BJ (cell line): ENCODE measurements around the gene SNX20. TPM values are rescaled to one million over a fixed set of nuclear protein-coding genes. Genes with fewer than 3 reads are reported as not detected.

ENCODE experiments used
- CTCF ChIA-PET: fragments of 350-600 bp; formaldehyde crosslinking; extraction: SDS; loops from one replicate; lab custom pipeline; 2021; ENCODE audit warnings: antibody characterized with exemption, inconsistent platforms; lab: Yijun Ruan, JAX
- POLR2A ChIA-PET: fragments of 300-600 bp; sonication (Branson Sonifier 250); formaldehyde crosslinking; extraction: SDS; loops from one replicate; lab custom pipeline; 2021; ENCODE audit warnings: antibody characterized with exemption; lab: Charles Lee
- DNase-seq: peaks from one replicate; pipeline ENCODE4 v3.0.0-alpha.2; 2011; ENCODE audit warnings: low read depth
- H3K27me3 ChIP-seq: 2 replicates; pipeline ENCODE4 v1.6.0; 2011; ENCODE audit warnings: low read length; ENCODE audit not compliant: control insufficient read depth, insufficient read depth
- H3K36me3 ChIP-seq: 2 replicates; pipeline ENCODE4 v1.5.1; 2011; ENCODE audit warnings: low read length; ENCODE audit not compliant: control insufficient read depth, insufficient read depth
- H3K4me3 ChIP-seq: 2 replicates; pipeline ENCODE4 v1.5.1; 2011; ENCODE audit warnings: low read depth, mild to moderate bottlenecking, control low read depth, low read length
- CTCF ChIP-seq: IDR thresholded peaks from 2 replicates; pipeline ENCODE4 v1.5.1; 2011; ENCODE audit warnings: low read depth, mild to moderate bottlenecking, control low read depth, inconsistent platforms, low read length, moderate library complexity; ENCODE audit not compliant: insufficient read depth
- polyA plus RNA-seq: library from polyadenylated mRNA; depleted of rRNA; stranded (reverse); fragments of >200 nt; gene quantifications from 2 replicates; pipeline ENCODE4 v1.2.3, GENCODE V29; 2011

Gene SNX20
- polyA plus RNA-seq, 1 experiment: not detected

- TF ChIP-seq CTCF: no peak
- DNase-seq: no peak
- ChIA-PET CTCF (interaction anchor here (1.1 kb wide), 1 partner anchor 122 kb away, joined by 3 read pairs; no protein-coding TSS in a partner anchor), POLR2A (no interaction called here)
- Histone ChIP-seq H3K4me3 (no peak overlapping the region), H3K27me3 (peaks cover 2% of the 10 kb centered on the region), H3K36me3 (no peaks in the 10 kb centered on the region)
Measured at GRCh38 chr16:50683689-50684374, 2.7 kb upstream of the SNX20 start.

- Histone ChIP-seq H3K4me3 (no peak overlapping the region), H3K27me3 (no peaks in the 10 kb centered on the region; the same call in 1 of the 2 replicates), H3K36me3 (no peaks in the 10 kb centered on the region)
- CTCF ChIA-PET: interaction anchor here (1.1 to 9.8 kb wide), 3 partner anchors 9 to 126 kb away, joined by 3 to 105 read pairs (median 4); no protein-coding TSS in a partner anchor
- DNase-seq: no peak
- TF ChIP-seq CTCF: no peak
- POLR2A ChIA-PET: no interaction called here
Measured at GRCh38 chr16:50680556-50680893, 587 bp downstream of the SNX20 start.

- H3K4me3 ChIP-seq: no peak overlapping the region
- no peaks in the 10 kb centered on the region for H3K36me3 ChIP-seq
- no peak for DNase-seq
- POLR2A ChIA-PET: no interaction called here
- TF ChIP-seq CTCF: no peak
- CTCF ChIA-PET: interaction anchor here (9.8 kb wide), 1 partner anchor 14 kb away, joined by 105 read pairs; no protein-coding TSS in a partner anchor
- no peaks in the 10 kb centered on the region; the same call in none of the 2 replicates for H3K27me3 ChIP-seq
Measured at GRCh38 chr16:50679676-50680555, 1.2 kb downstream of the SNX20 start.

GRCh38 chr16:50679266-50679665 lies 1.8 kb downstream of the SNX20 start:
- H3K36me3 ChIP-seq: no peaks in the 10 kb centered on the region
- H3K27me3 ChIP-seq: no peaks in the 10 kb centered on the region; the same call in none of the 2 replicates
- ChIA-PET CTCF (interaction anchor here (9.8 kb wide), 1 partner anchor 13 kb away, joined by 105 read pairs; no protein-coding TSS in a partner anchor), POLR2A (no interaction called here)
- no peak for TF ChIP-seq CTCF
- no peak for DNase-seq
- no peak overlapping the region for H3K4me3 ChIP-seq

- ChIA-PET POLR2A (no interaction called here), CTCF (interaction anchor here (1.4 to 9.8 kb wide), 3 partner anchors 9 to 128 kb away, joined by 5 to 105 read pairs (median 7); no protein-coding TSS in a partner anchor)
- DNase-seq: no peak
- no peaks in the 10 kb centered on the region for H3K36me3 ChIP-seq
- no peak overlapping the region for H3K4me3 ChIP-seq
- no peaks in the 10 kb centered on the region; the same call in none of the 2 replicates for H3K27me3 ChIP-seq
- TF ChIP-seq CTCF: no peak
Measured at GRCh38 chr16:50678531-50678930, 2.6 kb downstream of the SNX20 start.
